GM19397 (cell line): ENCODE data around the gene PHOSPHO1.

ENCODE experiments used
- ATAC-seq: cut with Tn5 transposase; IDR thresholded peaks from one replicate; pipeline ENCODE4 v1.9.1; 2021; ENCODE audit warnings: mild to moderate bottlenecking, moderate library complexity; ENCODE audit not compliant: unreplicated experiment

PHOSPHO1 gene

GRCh38 chr17:49219987-49220386 is 10.6 kb downstream of the PHOSPHO1 start:
- ATAC-seq = no peak

GRCh38 chr17:49218941-49219913 is 11.4 kb downstream of the PHOSPHO1 start:
- no peak for ATAC-seq

- ATAC-seq = peak; percentile 38
Measured at GRCh38 chr17:49217651-49218413, 12.8 kb downstream of the PHOSPHO1 start.

- ATAC-seq = no peak
Measured at GRCh38 chr17:49216953-49217650, 13.5 kb downstream of the PHOSPHO1 start.

- no peak for ATAC-seq
Measured at GRCh38 chr17:49216482-49216881, 14.1 kb downstream of the PHOSPHO1 start.

GRCh38 chr17:49214676-49215360 is 15.8 kb downstream of the PHOSPHO1 start:
- ATAC-seq = no peak

- ATAC-seq = no peak
Measured at GRCh38 chr17:49213847-49214246, 16.7 kb downstream of the PHOSPHO1 start.

- no peak for ATAC-seq
Measured at GRCh38 chr17:49213399-49213798, 17.2 kb downstream of the PHOSPHO1 start.

GRCh38 chr17:49210158-49211029 is 20.2 kb downstream of the PHOSPHO1 start, which contains the start of the genes ABI3 and GNGT2:
ABI3 (plus strand) TSS chr17:49210707; CDS start chr17:49210725, 18 bp downstream.
GNGT2 (minus strand) TSS chr17:49210574; CDS start chr17:49207422, 3,152 bp downstream.
- peak; percentile 74 for ATAC-seq

GRCh38 chr17:49209061-49209571 is 21.5 kb downstream of the PHOSPHO1 start:
- no peak for ATAC-seq

GRCh38 chr17:49204516-49204915 is 26.1 kb downstream of the PHOSPHO1 start:
- ATAC-seq = no peak

GRCh38 chr17:49203796-49204195 is 26.8 kb downstream of the PHOSPHO1 start:
- no peak for ATAC-seq

GRCh38 chr17:49201481-49201927 is 29.1 kb downstream of the PHOSPHO1 start:
- no peak for ATAC-seq

GRCh38 chr17:49200423-49201083 is 30.0 kb downstream of the PHOSPHO1 start:
- no peak for ATAC-seq

- ATAC-seq = no peak
Measured at GRCh38 chr17:49198211-49198610, 32.4 kb downstream of the PHOSPHO1 start.

GRCh38 chr17:49197346-49197998 is 33.1 kb downstream of the PHOSPHO1 start:
- no peak for ATAC-seq

GRCh38 chr17:49196520-49196919 is 34.1 kb downstream of the PHOSPHO1 start:
- no peak for ATAC-seq

- no peak for ATAC-seq
Measured at GRCh38 chr17:49195751-49196150, 34.8 kb downstream of the PHOSPHO1 start.
